OCI-LY1 (cell line): ENCODE data around the gene XPO6.

Source experiments
- EZH2 ChIP-seq: fragments of 200-600 bp; sonication (generic), shearing (Covaris generic); IDR thresholded peaks from 2 replicates; pipeline ENCODE4 v1.8.0; 2017; ENCODE audit warnings: borderline replicate concordance, mixed run types, mild to moderate bottlenecking, antibody characterized with exemption, low read length, moderate library complexity, mixed read lengths
- TF ChIP-seq, protein P1 (sequence below): fragments of 200-600 bp; sonication (generic), shearing (Covaris generic); IDR thresholded peaks from 2 replicates; pipeline ENCODE4 v1.5.1; 2017; ENCODE audit warnings: mild to moderate bottlenecking, antibody characterized with exemption, low read length, moderate library complexity, mixed read lengths

DNA sequence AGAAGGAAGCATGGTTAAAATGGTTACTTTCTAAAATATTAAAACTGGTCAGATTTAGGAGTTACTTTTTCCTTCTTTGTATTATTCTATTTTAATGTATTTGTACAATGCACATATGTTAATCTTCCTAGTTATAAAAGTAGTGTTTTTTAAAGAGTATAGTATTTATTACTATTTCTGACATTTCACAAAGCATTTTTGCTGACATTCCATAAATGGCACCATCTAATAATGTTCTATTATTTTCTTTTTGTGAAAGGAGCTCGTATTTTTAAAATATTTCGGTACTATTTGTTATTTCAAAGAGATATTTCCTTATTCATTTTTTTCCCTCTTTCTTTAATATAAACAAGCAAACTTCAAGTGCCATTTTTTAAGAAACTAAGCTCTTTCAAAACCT lies 100.8 kb downstream of the XPO6 start:
- TF ChIP-seq, protein P1, sequence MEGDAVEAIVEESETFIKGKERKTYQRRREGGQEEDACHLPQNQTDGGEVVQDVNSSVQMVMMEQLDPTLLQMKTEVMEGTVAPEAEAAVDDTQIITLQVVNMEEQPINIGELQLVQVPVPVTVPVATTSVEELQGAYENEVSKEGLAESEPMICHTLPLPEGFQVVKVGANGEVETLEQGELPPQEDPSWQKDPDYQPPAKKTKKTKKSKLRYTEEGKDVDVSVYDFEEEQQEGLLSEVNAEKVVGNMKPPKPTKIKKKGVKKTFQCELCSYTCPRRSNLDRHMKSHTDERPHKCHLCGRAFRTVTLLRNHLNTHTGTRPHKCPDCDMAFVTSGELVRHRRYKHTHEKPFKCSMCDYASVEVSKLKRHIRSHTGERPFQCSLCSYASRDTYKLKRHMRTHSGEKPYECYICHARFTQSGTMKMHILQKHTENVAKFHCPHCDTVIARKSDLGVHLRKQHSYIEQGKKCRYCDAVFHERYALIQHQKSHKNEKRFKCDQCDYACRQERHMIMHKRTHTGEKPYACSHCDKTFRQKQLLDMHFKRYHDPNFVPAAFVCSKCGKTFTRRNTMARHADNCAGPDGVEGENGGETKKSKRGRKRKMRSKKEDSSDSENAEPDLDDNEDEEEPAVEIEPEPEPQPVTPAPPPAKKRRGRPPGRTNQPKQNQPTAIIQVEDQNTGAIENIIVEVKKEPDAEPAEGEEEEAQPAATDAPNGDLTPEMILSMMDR: no peak
- TF ChIP-seq EZH2: no peak
